Eye (tissue), 1 donor: ENCODE measurements around the gene ADGRB2.
A peak's percentile ranks its signal among the peaks of the same experiment; 100 is the strongest.

Experiments used
- DNase-seq: peaks from one replicate; pipeline ENCODE4 v3.0.0-alpha.2; 2015

The ADGRB2 gene

GRCh38 chr1:31748365-31748764, 15.8 kb downstream of the ADGRB2 start:
- no peak for DNase-seq

- DNase-seq: no peak
These were observed 16.8 kb downstream of the ADGRB2 start for GRCh38 chr1:31747304-31747703.

GRCh38 chr1:31746687-31747086, 17.5 kb downstream of the ADGRB2 start:
- DNase-seq: no peak

DNA sequence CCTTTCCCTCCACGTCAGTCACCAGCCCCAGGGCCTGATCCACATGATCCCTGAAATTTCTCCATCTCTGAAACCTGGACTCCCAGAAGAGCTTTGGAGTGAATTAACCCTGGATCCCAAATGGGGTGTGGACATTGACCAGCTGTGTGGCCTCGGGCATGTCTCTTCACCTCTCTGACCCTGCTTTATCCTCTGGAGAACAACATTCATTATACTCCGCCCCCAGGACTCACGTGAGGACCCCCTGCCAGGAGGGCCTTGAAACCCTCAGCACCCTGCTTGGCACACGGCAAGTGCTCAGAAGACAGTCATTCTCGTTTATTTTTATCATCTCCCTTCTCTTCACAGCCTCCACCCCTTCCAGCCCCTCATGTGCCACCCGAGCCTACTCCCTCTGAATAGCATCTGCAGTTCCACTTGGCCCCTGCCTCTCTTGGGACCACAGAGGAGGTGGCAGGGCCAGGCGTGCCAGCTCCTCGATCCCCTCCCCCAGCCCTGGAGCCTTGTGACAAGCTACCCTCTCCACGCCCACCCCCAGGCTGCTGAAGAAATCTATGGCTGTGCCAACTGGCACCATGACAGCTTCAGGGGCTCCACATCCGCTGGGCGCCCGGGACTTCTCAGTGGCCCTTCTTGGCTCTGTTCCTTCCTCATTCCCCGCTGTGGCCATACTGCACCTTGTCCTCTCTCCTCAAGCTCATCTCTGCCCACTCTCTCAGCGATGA, 18.0 kb downstream of the ADGRB2 start:
- no peak for DNase-seq

DNA sequence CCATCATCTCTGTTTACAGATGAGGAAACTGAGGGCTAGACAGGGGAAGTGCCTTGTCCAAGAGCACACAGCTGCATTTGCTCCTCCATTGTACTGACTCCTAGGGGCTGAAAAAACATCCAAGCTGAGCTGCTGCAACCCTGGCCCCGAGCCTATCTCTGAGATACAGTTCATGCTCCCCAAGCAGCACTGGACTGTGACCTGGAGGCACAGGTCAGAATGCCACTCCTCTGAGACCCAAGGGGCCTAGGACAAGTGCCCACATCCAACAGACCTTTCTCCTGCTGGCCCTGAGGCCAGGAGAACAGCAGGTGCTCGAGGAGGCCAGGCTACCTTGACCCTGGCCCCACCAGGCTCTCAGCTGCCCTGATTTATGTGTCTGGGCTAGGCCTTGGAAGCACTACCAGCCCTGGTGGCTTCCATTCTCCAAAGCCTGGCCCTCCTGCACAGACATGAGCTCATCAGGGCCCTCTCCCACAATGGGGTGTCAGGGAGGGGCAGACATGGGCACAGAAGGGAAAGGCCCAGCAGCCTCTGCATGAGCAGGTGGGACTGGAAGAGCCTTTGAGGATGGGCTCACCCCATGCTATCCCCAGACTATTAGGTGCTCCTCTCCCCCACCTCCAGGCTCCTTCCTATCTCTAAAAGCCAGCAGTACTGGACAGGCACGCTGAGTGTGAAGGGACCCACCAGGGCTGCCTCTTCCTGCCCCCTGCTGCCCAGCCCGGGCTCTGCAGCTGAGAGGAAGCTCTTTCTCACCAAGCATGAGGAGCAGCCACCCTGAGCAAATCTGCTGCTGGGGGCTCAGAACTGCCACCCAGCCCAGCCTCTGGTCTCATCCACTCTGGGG, 18.8 kb downstream of the ADGRB2 start:
- DNase-seq: peak; percentile 78

- no peak for DNase-seq
These were observed 19.8 kb downstream of the ADGRB2 start for GRCh38 chr1:31744165-31744888.

DNA sequence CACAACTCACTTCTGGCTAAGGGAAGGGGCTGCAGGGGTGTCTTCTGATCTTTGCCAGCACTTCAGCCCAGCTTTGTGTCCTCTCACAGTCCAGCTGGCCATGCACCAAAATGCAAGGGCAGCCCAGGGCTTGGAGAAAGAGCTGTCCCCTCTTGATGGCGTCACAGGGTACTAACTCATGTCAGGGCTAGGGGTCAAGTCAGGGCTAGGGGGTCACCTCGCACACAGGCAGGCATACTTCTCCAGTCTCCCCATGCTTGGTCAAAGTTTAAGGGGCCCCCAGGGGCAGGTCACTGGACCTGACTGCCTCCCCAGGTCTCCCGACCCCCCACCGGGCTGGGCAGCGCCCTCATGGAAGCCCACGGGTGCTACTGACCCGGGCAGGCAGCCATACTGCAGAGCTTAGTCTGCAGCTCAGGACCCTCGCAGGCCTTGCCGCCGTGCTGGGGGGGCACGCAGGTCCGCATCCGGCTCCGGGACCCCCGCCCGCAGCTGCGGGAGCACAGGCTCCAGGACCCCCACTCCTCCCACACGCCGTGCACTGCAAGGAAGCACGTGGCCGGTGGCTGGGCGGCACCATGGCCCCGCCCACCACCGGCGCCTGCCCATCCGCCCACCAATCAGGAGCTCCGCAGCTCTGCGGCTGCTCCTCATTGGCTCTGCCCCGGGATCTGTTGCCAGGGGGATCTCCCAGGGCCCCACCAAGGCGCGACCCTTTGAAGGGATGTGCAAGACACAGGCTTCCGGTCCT, 21.5 kb downstream of the ADGRB2 start:
- no peak for DNase-seq

DNA sequence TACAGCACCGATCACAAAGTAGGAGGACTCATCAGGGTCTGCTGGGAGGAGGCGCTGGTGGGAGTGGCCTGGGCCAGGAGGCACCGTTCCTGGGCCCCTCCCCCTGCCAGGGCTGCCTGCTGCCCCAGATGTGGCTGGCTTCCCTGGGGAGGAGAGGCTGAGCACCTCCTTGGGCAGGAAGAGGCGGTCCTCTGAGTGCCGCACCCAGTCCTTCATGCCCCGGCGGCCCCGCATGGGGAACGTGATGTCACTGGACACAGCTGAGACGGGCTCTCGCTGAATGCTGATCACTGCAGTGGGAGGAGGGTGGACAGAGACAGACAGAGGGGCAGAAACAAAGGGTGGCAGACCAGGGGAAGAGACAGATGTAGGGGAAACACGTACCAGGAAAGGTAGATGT, 24.8 kb downstream of the ADGRB2 start:
- no peak for DNase-seq

DNA sequence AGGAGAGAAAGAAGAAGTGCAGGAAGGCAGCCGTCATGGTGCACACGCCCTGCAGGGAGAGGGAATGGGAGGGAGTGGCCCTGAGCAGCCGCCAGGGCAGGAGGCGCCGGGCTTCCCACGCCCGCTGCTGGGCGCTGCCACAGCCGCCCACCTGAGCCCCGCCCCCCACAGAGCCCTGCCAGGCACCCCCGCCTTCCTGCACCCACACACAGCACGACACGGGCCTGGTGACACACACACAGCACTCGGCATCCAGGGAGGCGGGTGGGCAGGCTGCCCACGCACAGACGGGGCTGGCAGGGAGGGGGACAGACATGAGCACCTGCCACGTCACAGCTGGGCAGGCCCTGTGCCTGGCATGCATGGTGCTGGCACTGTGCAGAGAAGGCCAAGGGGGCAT, 27.5 kb downstream of the ADGRB2 start:
- DNase-seq: no peak

DNA sequence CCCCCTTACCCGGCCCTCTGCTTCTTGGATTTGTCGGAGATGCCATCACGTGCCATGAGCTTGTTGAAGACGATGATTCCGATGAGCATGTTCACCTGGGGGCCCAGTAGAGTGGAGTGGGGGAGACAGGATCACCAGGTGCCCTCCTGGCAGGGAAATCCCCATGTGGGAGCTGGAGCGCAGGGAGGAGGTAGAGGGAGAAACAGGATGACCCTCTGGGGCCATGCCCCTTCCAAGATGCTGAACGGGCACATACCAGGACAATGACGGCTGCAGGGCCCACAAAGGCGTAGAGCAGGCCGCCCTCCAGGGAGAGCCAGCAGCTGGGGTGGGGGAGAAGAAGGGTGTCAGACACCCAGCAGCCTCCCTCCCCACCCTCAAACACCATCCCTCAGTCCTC, 28.6 kb downstream of the ADGRB2 start:
- DNase-seq: no peak

- no peak for DNase-seq
These were observed 29.5 kb downstream of the ADGRB2 start for GRCh38 chr1:31734582-31735107.

DNA sequence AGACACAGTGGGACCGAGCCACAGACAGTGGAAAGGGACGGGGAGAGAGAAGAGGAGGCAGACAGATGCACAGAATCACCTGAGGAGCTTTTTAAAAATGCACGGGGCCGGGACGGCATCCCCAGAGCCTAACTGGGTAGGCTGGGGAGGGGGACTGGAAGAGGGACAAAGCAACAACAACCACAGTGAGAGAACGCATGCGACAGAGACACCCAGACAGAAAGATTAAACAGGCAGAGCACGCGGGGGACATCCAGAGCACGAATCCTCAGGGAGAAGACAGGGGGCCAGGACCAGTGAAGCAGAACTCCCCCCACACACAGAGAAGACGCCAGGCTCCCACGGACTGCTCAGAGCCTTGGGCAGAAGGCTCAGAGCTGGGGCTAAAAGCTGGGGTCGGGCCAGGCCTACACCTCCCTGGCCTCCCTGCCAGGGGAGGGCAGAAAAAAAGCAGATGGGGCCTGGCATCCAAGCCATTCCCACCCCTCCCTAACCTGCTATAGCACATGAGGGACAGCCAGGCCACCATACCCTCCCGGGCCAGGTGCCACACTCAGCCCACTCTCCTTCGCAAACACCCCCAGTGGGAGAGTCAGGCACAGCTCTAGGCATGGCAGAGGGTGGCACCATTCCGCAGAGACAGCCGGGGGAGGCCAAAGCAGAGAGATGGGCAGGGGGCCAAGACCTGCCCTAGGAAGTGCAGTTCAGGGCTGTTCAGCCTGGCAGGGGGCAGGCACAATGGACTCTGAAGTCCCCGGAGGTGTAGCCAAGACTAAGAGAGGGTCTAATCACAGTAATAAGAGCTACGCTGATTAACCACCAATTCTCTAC, 30.5 kb downstream of the ADGRB2 start:
- no peak for DNase-seq

- no peak for DNase-seq
These were observed 31.3 kb downstream of the ADGRB2 start for GRCh38 chr1:31732751-31733289.

- no peak for DNase-seq
These were observed 31.8 kb downstream of the ADGRB2 start for GRCh38 chr1:31732343-31732742.

GRCh38 chr1:31731049-31731565, 33.0 kb downstream of the ADGRB2 start:
- no peak for DNase-seq

DNA sequence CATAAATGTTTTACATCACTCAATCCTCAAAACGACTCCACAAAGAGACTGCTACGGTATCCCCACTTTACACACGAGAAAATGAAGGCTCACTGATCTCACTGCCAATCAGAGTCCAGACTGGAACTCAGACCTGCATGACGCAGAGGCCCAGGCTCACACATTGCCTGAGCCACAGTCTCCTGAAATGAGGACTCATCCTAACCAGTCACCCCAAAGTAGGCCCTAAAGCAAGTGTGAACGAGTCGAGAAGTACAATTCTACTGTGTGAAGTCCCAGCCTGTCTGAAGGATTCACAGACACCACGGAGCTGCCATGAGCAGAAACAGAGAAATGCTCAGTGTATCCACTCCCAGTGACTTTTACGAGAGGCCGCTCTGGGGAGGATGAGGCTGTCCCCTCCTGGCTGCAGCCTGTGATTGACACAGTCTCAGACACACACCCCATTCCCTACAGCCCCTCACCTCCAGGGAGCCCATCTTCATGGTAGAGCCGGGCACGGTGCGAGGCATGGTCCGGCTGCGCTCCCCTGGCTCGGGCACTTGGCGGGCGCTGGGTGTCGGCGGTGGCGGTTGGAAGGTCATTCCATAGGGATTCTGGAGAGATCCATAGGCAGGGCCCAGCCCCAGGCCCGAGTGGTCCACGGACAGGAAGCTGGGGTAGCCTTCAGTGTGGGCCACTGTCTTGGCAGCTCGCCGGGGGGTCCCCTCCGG, 33.6 kb downstream of the ADGRB2 start:
- no peak for DNase-seq

GRCh38 chr1:31727849-31728248, 36.3 kb downstream of the ADGRB2 start:
- no peak for DNase-seq

- no peak for DNase-seq
These were observed 36.9 kb downstream of the ADGRB2 start for GRCh38 chr1:31727195-31727594.

GRCh38 chr1:31726715-31727114, 37.4 kb downstream of the ADGRB2 start:
- no peak for DNase-seq

DNA sequence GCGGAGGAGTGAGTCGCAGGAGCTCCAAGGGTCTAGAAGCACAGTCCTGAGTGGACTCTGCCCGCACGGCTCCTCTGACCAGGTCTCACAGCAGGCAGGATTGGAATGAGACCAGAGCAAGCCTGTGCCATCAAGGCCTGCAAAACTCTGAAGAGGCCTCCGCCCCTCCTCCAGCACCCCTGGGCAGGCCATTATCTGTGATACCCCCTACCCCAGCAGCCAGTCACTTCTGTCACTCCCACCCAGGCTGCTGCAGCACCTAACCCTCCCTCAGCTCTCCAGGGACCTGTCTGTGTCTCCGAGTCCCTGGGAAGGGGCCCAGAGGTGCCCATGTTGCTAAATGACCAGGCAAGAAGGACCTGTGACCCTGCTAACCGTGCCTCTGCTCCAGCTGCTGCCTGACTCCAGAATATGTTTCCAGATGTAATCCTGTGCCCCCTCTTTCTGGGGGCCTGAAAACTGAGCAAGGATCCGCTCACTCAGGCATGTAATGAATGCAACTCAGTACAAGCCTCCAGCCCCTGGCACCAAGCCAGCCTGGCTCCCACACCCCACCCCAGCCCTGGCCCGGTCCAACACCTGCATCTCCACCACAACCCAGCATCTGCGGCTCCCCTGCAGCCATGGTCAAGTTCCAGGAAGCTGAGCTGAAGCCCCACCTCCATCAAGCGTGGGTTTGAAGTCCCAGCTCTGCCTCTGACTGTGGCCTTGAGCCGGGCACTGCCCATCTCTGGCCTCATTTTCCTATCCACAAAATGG, 38.2 kb downstream of the ADGRB2 start:
- no peak for DNase-seq
